GM12878 (cell line): ENCODE results near the gene PCSK9.

ENCODE experiments used
- CHD2 ChIP-seq: IDR thresholded peaks from 2 replicates; pipeline ENCODE4 v1.6.1; 2011; ENCODE audit warnings: low read depth, low read length, improper control_type of control experiment, borderline replicate concordance
- EZH2 ChIP-seq: IDR thresholded peaks from 2 replicates; pipeline ENCODE4 v1.6.1; 2012; ENCODE audit warnings: low read depth, mild to moderate bottlenecking, control low read depth, inconsistent platforms, low read length, borderline replicate concordance; ENCODE audit not compliant: control insufficient read depth
- KAT2A ChIP-seq: conservative IDR thresholded peaks from 2 replicates; pipeline ENCODE4 v1.6.1; 2011; ENCODE audit warnings: low read depth, low read length; ENCODE audit not compliant: control insufficient read depth
- POLR2A ChIP-seq: IDR thresholded peaks from 2 replicates; pipeline ENCODE4 v1.6.1; 2011; ENCODE audit warnings: low read depth, mild to moderate bottlenecking, low read length
- RBBP5 ChIP-seq: fragments of 200-600 bp; sonication (generic); conservative IDR thresholded peaks from 2 replicates; pipeline ENCODE4 v1.6.1; 2016
- SP1 ChIP-seq: IDR thresholded peaks from one replicate; pipeline ENCODE4 v1.6.1; 2011; ENCODE audit warnings: low read depth, low read length
- TCF12 ChIP-seq: IDR thresholded peaks from 2 replicates; pipeline ENCODE4 v1.6.1; 2011; ENCODE audit warnings: low read depth, mild to moderate bottlenecking, low read length
- TF ChIP-seq, protein P1 (sequence below), 3 experiments: IDR thresholded peaks in 2 of 3; conservative IDR thresholded peaks in 1 of 3; 2 replicates each; pipeline ENCODE4 v1.5.1; 2011; ENCODE audit warnings: low read depth in 3 of 3, low read length in 3 of 3, mild to moderate bottlenecking in 3 of 3, control low read depth in 2 of 3, moderate library complexity in 2 of 3, inconsistent platforms in 1 of 3, mixed read lengths in 1 of 3; ENCODE audit not compliant: control insufficient read depth in 2 of 3, insufficient read depth in 1 of 3; ENCODE audit errors: extremely low read depth in 1 of 3
- TF ChIP-seq, protein P2 (sequence below): IDR thresholded peaks from 2 replicates; pipeline ENCODE4 v1.6.1; 2012; ENCODE audit warnings: mild to moderate bottlenecking, low read depth, low read length
- TF ChIP-seq, protein P3 (sequence below): fragments of 450-650 bp; formaldehyde crosslinking; IDR thresholded peaks from 2 replicates; pipeline ENCODE4 v1.4.0; 2020; ENCODE audit warnings: mild to moderate bottlenecking, moderate library complexity
- TF ChIP-seq, protein P4 (sequence below): fragments of 450-650 bp; IDR thresholded peaks from 2 replicates; pipeline ENCODE4 v1.6.1; 2017; ENCODE audit warnings: low read depth, mild to moderate bottlenecking, moderate library complexity

DNA sequence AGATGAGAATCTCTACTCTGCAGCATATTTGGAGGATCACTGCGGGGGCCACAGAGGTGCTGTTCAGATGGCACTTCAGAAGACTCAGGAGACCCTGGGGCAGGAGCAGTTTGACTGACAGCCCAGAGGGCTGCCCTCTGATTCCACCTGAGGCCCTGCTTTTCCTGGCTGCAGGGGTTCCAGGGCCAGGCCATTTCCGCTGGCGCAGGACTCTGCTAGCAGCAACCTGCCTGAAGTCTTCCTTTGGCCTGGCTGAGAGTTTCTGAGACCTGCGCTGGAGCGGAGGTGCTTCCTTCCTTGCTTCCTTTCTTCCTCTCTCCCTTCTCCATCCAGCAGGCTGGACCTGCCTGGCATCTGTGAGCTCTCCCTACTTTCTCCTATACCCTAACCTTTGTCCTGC, 11.8 kb downstream of the PCSK9 start:
- TF ChIP-seq EZH2 (no peak), KAT2A (no peak), SP1 (no peak), TCF12 (no peak), POLR2A (no peak), RBBP5 (no peak), CHD2 (no peak)
- TF ChIP-seq, protein P1, sequence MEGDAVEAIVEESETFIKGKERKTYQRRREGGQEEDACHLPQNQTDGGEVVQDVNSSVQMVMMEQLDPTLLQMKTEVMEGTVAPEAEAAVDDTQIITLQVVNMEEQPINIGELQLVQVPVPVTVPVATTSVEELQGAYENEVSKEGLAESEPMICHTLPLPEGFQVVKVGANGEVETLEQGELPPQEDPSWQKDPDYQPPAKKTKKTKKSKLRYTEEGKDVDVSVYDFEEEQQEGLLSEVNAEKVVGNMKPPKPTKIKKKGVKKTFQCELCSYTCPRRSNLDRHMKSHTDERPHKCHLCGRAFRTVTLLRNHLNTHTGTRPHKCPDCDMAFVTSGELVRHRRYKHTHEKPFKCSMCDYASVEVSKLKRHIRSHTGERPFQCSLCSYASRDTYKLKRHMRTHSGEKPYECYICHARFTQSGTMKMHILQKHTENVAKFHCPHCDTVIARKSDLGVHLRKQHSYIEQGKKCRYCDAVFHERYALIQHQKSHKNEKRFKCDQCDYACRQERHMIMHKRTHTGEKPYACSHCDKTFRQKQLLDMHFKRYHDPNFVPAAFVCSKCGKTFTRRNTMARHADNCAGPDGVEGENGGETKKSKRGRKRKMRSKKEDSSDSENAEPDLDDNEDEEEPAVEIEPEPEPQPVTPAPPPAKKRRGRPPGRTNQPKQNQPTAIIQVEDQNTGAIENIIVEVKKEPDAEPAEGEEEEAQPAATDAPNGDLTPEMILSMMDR (IDR thresholded peaks at IDR 0.05 in 2 of 3, conservative IDR thresholded peaks at IDR 0.05 in 1 of 3; ENCODE audit: control insufficient read depth in 2 of 3, extremely low read depth in 1 of 3, insufficient read depth in 1 of 3, low read depth in 3 of 3, low read length in 3 of 3) = no peak
- TF ChIP-seq, protein P2, sequence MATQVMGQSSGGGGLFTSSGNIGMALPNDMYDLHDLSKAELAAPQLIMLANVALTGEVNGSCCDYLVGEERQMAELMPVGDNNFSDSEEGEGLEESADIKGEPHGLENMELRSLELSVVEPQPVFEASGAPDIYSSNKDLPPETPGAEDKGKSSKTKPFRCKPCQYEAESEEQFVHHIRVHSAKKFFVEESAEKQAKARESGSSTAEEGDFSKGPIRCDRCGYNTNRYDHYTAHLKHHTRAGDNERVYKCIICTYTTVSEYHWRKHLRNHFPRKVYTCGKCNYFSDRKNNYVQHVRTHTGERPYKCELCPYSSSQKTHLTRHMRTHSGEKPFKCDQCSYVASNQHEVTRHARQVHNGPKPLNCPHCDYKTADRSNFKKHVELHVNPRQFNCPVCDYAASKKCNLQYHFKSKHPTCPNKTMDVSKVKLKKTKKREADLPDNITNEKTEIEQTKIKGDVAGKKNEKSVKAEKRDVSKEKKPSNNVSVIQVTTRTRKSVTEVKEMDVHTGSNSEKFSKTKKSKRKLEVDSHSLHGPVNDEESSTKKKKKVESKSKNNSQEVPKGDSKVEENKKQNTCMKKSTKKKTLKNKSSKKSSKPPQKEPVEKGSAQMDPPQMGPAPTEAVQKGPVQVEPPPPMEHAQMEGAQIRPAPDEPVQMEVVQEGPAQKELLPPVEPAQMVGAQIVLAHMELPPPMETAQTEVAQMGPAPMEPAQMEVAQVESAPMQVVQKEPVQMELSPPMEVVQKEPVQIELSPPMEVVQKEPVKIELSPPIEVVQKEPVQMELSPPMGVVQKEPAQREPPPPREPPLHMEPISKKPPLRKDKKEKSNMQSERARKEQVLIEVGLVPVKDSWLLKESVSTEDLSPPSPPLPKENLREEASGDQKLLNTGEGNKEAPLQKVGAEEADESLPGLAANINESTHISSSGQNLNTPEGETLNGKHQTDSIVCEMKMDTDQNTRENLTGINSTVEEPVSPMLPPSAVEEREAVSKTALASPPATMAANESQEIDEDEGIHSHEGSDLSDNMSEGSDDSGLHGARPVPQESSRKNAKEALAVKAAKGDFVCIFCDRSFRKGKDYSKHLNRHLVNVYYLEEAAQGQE = no peak
- TF ChIP-seq, protein P3, sequence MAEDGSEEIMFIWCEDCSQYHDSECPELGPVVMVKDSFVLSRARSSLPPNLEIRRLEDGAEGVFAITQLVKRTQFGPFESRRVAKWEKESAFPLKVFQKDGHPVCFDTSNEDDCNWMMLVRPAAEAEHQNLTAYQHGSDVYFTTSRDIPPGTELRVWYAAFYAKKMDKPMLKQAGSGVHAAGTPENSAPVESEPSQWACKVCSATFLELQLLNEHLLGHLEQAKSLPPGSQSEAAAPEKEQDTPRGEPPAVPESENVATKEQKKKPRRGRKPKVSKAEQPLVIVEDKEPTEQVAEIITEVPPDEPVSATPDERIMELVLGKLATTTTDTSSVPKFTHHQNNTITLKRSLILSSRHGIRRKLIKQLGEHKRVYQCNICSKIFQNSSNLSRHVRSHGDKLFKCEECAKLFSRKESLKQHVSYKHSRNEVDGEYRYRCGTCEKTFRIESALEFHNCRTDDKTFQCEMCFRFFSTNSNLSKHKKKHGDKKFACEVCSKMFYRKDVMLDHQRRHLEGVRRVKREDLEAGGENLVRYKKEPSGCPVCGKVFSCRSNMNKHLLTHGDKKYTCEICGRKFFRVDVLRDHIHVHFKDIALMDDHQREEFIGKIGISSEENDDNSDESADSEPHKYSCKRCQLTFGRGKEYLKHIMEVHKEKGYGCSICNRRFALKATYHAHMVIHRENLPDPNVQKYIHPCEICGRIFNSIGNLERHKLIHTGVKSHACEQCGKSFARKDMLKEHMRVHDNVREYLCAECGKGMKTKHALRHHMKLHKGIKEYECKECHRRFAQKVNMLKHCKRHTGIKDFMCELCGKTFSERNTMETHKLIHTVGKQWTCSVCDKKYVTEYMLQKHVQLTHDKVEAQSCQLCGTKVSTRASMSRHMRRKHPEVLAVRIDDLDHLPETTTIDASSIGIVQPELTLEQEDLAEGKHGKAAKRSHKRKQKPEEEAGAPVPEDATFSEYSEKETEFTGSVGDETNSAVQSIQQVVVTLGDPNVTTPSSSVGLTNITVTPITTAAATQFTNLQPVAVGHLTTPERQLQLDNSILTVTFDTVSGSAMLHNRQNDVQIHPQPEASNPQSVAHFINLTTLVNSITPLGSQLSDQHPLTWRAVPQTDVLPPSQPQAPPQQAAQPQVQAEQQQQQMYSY (CRISPR knock-in tag) = no peak
- TF ChIP-seq, protein P4, sequence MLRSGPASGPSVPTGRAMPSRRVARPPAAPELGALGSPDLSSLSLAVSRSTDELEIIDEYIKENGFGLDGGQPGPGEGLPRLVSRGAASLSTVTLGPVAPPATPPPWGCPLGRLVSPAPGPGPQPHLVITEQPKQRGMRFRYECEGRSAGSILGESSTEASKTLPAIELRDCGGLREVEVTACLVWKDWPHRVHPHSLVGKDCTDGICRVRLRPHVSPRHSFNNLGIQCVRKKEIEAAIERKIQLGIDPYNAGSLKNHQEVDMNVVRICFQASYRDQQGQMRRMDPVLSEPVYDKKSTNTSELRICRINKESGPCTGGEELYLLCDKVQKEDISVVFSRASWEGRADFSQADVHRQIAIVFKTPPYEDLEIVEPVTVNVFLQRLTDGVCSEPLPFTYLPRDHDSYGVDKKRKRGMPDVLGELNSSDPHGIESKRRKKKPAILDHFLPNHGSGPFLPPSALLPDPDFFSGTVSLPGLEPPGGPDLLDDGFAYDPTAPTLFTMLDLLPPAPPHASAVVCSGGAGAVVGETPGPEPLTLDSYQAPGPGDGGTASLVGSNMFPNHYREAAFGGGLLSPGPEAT = no peak
